GM19193 (cell line): ENCODE results near the gene LDHB.

Experiments
- POLR2A ChIP-seq: IDR thresholded peaks from 4 replicates; pipeline ENCODE4 v1.6.1; 2011; ENCODE audit not compliant: insufficient read depth, insufficient read length; ENCODE audit errors: extremely low read depth

LDHB gene

DNA sequence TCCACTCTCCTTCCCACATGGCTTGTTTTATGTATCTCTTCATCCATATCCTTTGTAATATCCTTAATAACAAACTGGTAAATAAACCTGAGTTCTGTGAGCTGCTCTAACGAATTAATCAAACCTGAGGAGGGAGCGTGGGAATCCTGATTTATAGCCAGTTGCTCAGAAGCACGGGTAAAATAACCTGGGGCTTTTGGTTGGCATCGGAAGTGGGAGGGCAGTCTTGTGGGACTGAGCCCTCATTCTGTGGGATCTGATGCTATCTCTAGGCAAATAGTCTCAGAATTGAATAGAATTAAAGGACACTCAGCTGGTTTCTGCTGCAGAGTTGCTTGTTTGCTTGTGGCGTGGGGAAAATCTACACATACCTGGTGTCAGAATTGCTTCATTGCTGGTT is 17.5 kb upstream of the LDHB start:
- no peak for TF ChIP-seq POLR2A

DNA sequence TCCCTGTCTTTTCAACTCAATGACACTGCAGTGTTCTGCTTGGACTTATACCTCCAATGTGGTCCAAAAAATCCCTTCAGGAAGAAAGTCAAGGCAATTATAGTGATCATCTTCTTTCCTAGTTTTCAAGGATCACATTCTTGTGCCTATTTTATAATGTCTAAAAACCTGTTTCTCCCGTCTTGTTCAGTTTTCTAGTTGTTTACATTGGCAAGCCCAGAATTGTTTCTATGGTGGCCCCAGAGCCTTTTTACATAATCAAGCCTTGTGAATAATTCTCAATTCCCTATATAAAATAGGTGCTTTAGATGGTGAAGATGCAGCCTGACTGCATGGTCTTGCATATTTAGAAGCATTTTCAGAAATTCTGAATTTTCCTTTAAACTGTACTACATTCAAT is 14.5 kb upstream of the LDHB start:
- TF ChIP-seq POLR2A: no peak

DNA sequence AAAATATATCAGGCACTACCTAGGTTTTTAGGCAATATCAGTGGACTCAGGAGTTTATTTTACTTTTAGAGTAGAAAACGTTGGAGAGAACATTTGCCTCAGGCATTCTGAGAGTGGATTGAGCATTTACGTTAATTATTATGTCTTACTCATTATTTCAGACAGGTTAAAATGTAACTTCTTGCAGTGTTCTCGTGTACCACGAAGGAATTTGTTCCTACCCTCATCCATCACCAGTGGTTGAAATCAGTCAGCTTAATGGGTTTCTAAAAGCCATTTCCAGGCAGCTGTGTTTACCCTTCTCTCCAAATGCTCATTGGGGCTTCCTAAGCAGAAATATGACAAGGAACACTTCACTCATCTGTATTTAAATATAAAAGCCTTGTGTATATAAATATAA is 9.1 kb upstream of the LDHB start:
- no peak for TF ChIP-seq POLR2A

DNA sequence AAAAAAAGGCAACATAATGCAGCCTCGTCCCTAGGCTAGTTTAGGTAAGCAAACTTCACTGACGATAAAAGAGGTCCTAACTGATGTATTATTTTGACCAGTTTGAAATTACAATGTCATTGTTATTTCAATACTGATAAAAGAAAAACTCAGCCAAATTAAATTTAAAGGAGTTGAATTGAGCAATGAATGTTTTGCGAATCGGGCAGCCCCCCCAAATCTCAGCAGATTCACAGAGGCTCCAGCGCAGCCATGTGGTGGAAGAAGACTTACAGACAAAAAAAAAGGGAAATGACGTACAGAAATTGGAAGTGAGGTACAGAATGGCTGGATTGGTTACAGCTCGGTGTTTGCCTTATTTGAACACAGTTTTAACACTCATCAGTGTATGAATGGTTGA is 8.2 kb upstream of the LDHB start:
- no peak for TF ChIP-seq POLR2A

DNA sequence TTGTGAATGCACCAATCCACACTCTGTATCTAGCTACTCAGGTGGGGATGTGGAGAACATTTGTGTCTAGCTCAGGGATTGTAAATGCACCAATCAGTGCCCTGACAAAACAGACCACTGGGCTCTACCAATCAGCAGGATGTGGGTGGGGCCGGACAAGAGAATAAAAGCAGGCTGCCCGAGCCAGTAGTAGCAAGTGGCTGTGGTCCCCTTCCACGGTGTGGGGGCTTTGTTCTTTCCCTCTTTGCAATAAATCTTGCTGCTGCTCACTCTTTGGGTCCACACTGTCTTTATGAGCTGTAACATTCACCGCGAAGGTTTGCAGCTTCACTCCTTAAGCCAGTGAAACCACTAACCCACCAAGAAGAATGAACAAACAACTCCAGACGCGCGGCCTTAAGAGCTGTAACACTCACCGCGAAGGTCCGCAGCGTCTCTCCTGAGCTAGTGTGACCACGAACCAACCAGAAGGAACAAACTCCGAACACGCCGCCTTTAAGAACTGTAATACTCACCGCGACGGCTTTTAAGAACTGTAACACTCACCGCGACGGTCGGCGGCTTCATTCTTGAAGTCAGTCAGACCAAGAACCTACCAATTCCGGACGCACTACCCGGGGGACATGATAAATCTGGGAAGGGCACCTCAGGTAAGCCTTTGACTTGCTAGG is 4.6 kb upstream of the LDHB start:
- no peak for TF ChIP-seq POLR2A

DNA sequence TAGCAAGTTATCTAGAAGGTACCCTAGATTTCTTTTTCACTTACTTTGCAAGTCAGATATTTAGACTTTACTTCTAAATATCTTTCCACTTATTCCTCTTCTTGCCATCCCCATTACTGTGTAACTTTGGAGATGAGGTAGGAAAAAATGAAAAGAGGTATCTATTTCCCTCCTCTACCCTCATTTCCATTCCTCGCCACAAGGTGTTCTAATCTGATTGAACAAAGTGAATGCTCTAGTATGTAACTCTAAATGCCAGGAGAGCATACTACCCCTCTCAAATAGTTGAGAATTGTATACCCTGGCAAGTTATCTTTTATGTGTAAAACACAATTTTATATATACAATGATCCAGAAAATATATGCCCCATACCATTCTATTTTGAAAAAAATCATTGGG is 1.7 kb upstream of the LDHB start:
- TF ChIP-seq POLR2A: no peak

DNA sequence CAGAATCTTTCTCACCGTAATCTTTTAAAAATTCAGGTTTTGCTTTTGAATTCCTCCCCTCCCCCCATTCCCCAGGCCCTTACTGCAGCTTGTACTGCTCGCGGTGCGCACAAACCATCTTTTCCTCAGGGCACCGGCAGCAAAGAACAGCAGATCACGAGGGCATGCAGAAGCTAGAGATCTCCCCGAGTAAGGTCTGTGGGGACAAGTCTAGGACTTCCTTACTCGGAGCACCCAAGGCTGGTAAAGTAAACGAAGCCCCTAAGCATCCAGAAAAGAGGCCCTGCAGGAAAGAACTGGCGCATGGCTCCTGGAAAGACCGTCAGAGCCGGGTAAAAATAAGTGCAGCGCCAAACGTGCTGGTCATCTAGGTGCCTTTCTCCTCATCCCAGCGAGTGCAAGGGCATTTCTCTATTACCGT is 727 bp downstream of the LDHB start:
- no peak for TF ChIP-seq POLR2A

DNA sequence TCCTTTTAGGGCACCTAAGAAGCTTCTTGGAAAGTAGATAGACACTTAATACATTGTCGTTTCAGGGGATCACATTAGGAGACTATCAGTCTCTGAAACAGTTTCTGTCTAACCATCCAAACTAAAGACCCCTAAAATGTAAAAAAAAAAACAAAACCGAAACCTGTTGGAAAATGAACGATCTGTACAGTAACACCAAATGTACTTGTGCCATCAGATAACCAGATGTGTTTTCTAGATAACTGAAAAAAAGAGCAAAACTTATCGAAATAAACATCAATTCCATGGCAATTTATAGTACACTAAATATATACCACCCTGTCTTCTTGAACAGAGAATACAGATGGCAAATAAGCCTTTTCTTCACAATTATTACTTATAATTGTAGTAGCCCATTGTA is 2.1 kb downstream of the LDHB start:
- no peak for TF ChIP-seq POLR2A

DNA sequence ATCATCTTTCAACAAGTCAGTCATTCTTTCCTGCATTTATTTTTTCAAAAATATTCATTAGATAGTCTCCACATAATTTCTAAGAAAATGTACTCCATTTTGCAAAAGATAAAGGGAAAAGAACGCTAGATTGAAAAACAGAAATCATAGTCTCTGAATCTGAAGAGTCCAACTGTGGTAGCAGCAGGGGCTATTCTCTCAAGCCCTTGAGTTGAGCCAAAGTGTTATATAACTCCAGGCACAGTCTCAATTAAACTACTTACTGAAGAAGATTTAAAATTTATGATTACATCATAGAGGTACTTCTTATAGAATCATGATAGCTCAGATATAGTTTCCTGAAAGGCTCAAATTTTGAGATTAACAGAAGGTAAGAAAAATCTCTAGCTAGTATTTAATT is 5.8 kb downstream of the LDHB start:
- TF ChIP-seq POLR2A: no peak

DNA sequence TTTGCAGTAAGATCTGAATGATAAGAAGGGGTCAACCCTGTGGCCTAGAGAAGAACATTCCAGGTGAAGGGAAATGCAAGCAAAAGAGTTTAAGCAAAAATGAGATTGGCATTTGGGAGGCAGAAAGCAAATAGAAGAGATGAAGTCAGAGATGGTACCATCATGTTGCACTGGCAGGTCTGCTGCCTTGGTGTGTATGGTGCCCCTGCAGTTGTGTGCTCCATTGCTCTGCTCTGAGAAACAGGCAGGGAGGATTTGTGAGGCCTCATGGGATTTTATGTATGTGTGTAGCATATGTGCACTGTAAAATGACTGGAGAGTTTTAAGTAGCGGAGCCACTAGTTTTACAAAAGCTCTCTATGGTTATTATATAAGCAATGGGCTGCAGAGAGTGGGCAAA is 6.6 kb downstream of the LDHB start:
- no peak for TF ChIP-seq POLR2A

DNA sequence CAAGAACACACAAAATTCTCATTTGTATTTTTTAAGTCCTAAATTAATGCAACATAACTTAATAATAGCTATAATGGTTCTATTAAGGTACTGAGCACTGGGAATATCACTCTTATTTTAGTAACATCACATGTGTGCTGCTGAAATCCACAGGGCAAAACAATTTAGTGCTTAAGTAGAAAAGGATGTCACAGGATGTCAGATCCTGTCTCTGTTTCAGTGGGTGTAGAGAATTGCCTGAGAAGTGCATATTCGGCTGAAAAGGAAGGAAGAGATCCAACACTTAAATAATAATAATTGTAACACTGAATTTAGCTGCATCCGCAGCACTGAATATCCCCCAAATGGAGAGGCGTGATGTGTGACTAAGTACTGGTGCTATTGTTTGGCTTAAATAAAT is 8.6 kb downstream of the LDHB start:
- no peak for TF ChIP-seq POLR2A

DNA sequence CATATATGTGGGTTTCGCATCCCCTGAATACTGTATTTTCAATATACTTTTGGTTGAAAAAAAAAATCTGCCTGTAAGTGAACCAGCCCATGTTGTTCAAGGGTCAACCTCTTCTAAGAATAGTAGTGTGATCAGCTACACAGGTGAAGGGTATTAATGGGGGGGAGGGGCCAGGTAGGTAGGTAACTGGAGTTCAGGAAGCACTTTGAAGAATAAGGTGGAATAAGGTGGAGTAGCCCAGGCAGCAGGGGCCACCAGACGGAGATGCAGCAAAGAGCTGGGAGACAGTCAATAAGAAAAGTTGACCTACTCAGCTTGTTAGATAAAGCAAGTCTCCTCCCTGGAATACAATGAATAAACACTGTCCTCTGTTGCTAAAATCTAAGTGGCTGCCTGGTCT is 9.3 kb downstream of the LDHB start:
- no peak for TF ChIP-seq POLR2A

DNA sequence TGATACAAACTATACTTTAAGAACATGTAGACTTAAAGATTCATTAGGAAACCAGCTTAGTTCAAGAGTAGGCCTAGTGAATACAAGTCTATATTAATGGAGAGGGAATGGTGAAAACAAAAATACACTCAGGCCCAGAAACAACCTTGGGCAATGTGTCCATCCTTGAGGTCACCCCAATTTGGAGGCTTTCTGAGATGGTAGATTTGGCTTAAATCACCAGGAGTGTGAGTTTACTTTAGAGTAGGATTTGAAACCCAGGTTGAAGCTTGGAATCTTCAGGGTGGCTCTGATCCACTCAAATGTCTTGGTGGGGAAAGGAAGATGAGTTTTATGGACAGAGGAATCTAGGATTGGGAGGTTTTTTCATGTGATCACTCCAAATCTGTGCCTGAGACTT is 10.5 kb downstream of the LDHB start:
- no peak for TF ChIP-seq POLR2A

DNA sequence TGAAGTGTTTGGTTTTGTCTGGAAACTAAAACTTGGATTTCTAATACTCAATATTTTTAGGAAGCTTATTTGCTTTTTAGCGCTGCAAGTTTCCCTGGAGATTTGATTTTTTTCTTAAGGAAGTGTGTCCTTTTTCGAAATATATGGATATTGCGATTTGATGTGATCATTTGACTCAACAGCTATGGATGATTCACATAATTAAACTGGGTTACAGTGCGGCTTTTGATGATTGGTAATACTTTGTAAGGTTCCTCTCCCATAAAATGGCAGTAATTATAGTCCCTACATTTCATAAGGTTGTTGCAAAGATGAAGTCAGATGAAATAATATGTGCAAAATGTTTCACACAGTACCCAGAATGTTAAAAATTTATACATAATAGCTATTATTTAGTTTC is 13.1 kb downstream of the LDHB start:
- no peak for TF ChIP-seq POLR2A

DNA sequence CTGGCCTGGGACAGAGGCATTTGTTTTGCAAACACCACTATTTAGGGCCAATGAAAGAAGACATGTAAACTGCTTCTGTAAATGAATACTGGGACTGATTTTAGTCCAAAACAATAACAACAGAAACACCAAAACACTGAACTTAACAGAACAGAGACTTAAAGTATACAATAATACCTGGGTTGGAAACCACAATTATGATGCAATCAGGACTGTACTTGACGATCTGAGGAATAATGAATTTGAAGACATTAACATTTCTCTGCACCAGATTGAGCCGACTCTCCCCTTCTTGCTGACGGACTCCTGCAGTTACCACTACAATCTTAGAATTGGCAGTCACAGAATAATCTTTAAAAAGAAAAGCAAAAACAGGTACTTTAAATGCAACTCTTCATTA is 13.9 kb downstream of the LDHB start:
- TF ChIP-seq POLR2A: no peak

DNA sequence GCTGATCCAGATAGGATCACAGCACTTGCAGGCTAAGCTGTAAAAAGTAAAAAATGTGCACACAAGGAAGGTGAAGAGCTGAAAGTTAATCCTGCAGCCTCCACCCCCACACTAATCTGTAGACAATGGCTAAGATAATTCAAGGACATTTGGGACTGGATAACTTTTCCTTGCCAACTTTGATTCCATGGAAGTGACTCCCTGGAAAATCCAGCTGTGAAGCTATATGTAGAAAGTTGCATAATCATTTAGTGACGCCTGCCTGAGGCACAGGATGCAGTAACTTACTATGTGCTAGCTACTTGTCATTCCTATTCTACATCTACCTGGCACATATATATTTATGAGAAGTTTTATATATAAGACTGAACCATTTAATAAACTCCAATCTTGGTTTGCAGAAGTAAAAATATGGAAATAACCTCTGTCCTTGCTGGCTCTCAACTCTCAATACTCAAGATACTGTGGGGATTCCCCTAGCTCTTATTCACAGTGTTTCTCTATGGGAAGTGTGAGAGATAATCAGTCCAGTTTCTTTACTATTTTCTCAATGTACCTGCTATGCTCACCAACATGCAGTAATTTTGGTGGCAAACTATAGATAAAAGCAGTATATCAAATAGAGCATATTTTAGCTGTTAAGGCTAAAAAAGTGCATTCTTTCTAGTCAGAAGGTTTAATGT is 14.8 kb downstream of the LDHB start:
- no peak for TF ChIP-seq POLR2A

DNA sequence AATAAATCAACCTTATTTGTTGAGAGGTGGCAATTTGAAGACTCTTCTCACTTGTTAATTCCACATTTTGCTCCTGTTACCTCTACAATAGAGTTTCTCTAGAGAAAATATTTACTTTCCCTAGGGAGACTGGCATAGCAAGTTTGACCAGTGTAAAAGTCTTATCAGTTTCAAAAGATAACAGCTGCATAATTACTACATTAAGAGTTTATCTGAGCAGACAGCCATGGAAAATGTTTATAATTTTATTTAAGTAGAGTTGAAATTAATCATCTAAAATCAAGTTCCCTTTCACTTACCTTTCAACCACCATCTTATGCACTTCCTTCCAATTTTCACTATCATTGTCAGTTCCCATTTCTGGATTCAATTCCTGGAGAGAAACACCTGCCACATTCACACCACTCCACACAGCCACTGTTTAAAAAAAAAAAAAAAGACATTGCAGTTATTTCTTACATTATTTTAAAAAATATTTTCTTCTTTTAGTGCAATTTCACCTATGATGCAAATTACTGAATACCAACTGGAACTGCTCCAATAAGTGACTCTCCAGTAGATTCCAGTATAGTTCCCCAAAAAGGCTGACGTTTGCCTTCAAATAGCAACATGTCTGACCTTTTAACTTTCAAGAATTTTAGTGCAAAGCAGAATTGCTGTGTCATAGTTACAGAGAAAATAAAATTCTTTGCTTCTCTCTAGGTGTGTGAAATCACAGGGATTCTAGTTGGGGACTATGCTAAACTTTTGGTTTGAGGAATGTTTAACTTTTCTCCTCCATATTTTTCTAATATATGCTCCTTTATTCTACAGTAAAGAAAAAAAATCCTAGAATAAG is 19.4 kb downstream of the LDHB start:
- TF ChIP-seq POLR2A: no peak

DNA sequence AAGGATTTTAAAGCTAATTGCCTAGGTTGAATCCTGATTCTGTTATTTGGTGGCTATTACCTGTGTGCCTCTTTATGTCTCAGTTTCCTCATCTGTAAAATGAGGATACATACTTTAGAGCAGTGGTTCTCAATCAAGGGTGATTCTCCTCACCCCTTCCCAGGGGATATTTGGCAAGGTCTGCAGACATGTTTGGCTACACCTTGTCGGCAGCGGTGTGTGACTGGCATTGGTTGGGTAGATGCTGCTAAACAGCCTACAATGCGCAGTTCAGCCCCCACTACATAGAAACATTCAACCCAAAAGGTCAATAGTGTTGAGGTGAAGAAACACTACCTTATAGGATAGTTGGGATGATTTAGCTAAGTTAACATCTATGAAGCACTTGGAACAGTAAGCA is 23.4 kb downstream of the LDHB start:
- no peak for TF ChIP-seq POLR2A
